ENCODE measurements around the gene PRG2.
"Not testable (repeated sequence)": the region's sequence is repeated elsewhere in the genome, so short reads cannot be mapped to it uniquely, and the experiment has no call there.

PRG2 gene

GRCh38 chr11:57347336-57347735, 43.1 kb downstream of the PRG2 start:
- H3K9me3 Mint-ChIP-seq = peaks cover 6% of the 10 kb centered on the region
- DNase-seq (ENCODE audit: low spot score) = no peak
- peaks cover 5% of the 10 kb centered on the region for H3K4me1 Mint-ChIP-seq (ENCODE audit: low read depth)
- no peak overlapping the region for H3K27ac Mint-ChIP-seq
- no peak overlapping the region for H3K4me3 Mint-ChIP-seq
- peaks cover 2% of the 10 kb centered on the region for H3K36me3 Mint-ChIP-seq (ENCODE audit: low read depth)
- no peaks in the 10 kb centered on the region for H3K27me3 Mint-ChIP-seq (ENCODE audit: low read depth)

- Mint-ChIP-seq H3K9me3 (no peaks in the 10 kb centered on the region), H3K27ac (no peak overlapping the region), H3K27me3 (ENCODE audit: low read depth) (peaks cover 4% of the 10 kb centered on the region), H3K4me3 (no peak overlapping the region), H3K4me1 (ENCODE audit: low read depth) (peaks cover 5% of the 10 kb centered on the region), H3K36me3 (ENCODE audit: low read depth) (no peaks in the 10 kb centered on the region)
- peak; percentile 44 for DNase-seq (ENCODE audit: low spot score)
Measured at GRCh38 chr11:57345555-57346211, 44.8 kb downstream of the PRG2 start.

- Mint-ChIP-seq H3K27ac (no peak overlapping the region), H3K27me3 (ENCODE audit: low read depth) (peaks cover 4% of the 10 kb centered on the region), H3K4me1 (ENCODE audit: low read depth) (peaks cover 6% of the 10 kb centered on the region), H3K9me3 (no peaks in the 10 kb centered on the region), H3K36me3 (ENCODE audit: low read depth) (no peaks in the 10 kb centered on the region), H3K4me3 (no peak overlapping the region)
- DNase-seq (ENCODE audit: low spot score) = no peak
Measured at GRCh38 chr11:57344826-57345225, 45.6 kb downstream of the PRG2 start.

- H3K36me3 Mint-ChIP-seq (ENCODE audit: low read depth) = no peaks in the 10 kb centered on the region
- H3K9me3 Mint-ChIP-seq = no peaks in the 10 kb centered on the region
- no peak overlapping the region for H3K27ac Mint-ChIP-seq
- peaks cover 12% of the 10 kb centered on the region for H3K27me3 Mint-ChIP-seq (ENCODE audit: low read depth)
- no peak for DNase-seq (ENCODE audit: low spot score)
- H3K4me1 Mint-ChIP-seq (ENCODE audit: low read depth) = peaks cover 9% of the 10 kb centered on the region
- H3K4me3 Mint-ChIP-seq = no peak overlapping the region
Measured at GRCh38 chr11:57343825-57344224, 46.6 kb downstream of the PRG2 start.

- Mint-ChIP-seq H3K9me3 (no peaks in the 10 kb centered on the region), H3K27me3 (ENCODE audit: low read depth) (peaks cover 12% of the 10 kb centered on the region), H3K4me1 (ENCODE audit: low read depth) (peaks cover 9% of the 10 kb centered on the region), H3K36me3 (ENCODE audit: low read depth) (no peaks in the 10 kb centered on the region), H3K4me3 (no peak overlapping the region), H3K27ac (no peak overlapping the region)
- no peak for DNase-seq (ENCODE audit: low spot score)
Measured at GRCh38 chr11:57342702-57343101, 47.7 kb downstream of the PRG2 start.

GRCh38 chr11:57341250-57341808, 49.1 kb downstream of the PRG2 start:
- no peaks in the 10 kb centered on the region for H3K36me3 Mint-ChIP-seq (ENCODE audit: low read depth)
- no peak overlapping the region for H3K27ac Mint-ChIP-seq
- H3K4me1 Mint-ChIP-seq (ENCODE audit: low read depth) = peaks cover 12% of the 10 kb centered on the region
- DNase-seq (ENCODE audit: low spot score) = no peak
- no peaks in the 10 kb centered on the region for H3K9me3 Mint-ChIP-seq
- peaks cover 12% of the 10 kb centered on the region for H3K27me3 Mint-ChIP-seq (ENCODE audit: low read depth)
- no peak overlapping the region for H3K4me3 Mint-ChIP-seq

GRCh38 chr11:57340039-57340615, 50.3 kb downstream of the PRG2 start:
- Mint-ChIP-seq H3K36me3 (ENCODE audit: low read depth) (peaks cover 2% of the 10 kb centered on the region), H3K4me3 (no peak overlapping the region), H3K27me3 (ENCODE audit: low read depth) (peaks cover 12% of the 10 kb centered on the region), H3K27ac (no peak overlapping the region), H3K4me1 (ENCODE audit: low read depth) (peaks cover 12% of the 10 kb centered on the region), H3K9me3 (no peaks in the 10 kb centered on the region)
- DNase-seq (ENCODE audit: low spot score) = no peak

- H3K27me3 Mint-ChIP-seq (ENCODE audit: low read depth) = peaks cover 12% of the 10 kb centered on the region
- DNase-seq (ENCODE audit: low spot score) = no peak
- no peak overlapping the region for H3K4me3 Mint-ChIP-seq
- peaks cover 18% of the 10 kb centered on the region for H3K4me1 Mint-ChIP-seq (ENCODE audit: low read depth)
- H3K27ac Mint-ChIP-seq = no peak overlapping the region
- H3K36me3 Mint-ChIP-seq (ENCODE audit: low read depth) = peaks cover 8% of the 10 kb centered on the region
- H3K9me3 Mint-ChIP-seq = no peaks in the 10 kb centered on the region
Measured at GRCh38 chr11:57339328-57339727, 51.1 kb downstream of the PRG2 start.

GRCh38 chr11:57338142-57338541, 52.3 kb downstream of the PRG2 start, which contains the start of gene P2RX3:
P2RX3 (plus strand) TSS chr11:57338352; CDS start chr11:57338551, 199 bp downstream.
- DNase-seq (ENCODE audit: low spot score) = no peak
- Mint-ChIP-seq H3K36me3 (ENCODE audit: low read depth) (peaks cover 15% of the 10 kb centered on the region), H3K9me3 (no peaks in the 10 kb centered on the region), H3K4me1 (ENCODE audit: low read depth) (peaks cover 29% of the 10 kb centered on the region), H3K27ac (no peak within 1 kb of the TSS), H3K27me3 (ENCODE audit: low read depth) (peaks cover 12% of the 10 kb centered on the region), H3K4me3 (no peak within 1 kb of the TSS)

- Mint-ChIP-seq H3K36me3 (ENCODE audit: low read depth) (peaks cover 26% of the 10 kb centered on the region), H3K4me3 (peak overlapping the region; percentile 99), H3K27ac (peak overlapping the region; percentile 100), H3K27me3 (ENCODE audit: low read depth) (peaks cover 12% of the 10 kb centered on the region), H3K4me1 (ENCODE audit: low read depth) (peaks cover 31% of the 10 kb centered on the region)
- not testable (repeated sequence) for H3K9me3 Mint-ChIP-seq; DNase-seq (ENCODE audit: low spot score)
Measured at GRCh38 chr11:57336856-57337255, 53.6 kb downstream of the PRG2 start.

Data from T-helper 2 cell treated with Interferon-gamma antibody and Interleukin-4, amounts not matched to agents 5 μg/mL and 100 μg/mL, for 36 hours (primary cell).